ENCODE results near the gene ZRANB1. TPM values are rescaled to one million over a fixed set of nuclear protein-coding genes. Genes with fewer than 3 reads are reported as not detected.

The ZRANB1 gene
- total and polyA plus RNA-seq, 10 of the 15 experiments (the other 5 are each of a cell fraction or from before 2014, with no cell fraction given): 1.7 to 11.8 (median 6.2) TPM

DNA sequence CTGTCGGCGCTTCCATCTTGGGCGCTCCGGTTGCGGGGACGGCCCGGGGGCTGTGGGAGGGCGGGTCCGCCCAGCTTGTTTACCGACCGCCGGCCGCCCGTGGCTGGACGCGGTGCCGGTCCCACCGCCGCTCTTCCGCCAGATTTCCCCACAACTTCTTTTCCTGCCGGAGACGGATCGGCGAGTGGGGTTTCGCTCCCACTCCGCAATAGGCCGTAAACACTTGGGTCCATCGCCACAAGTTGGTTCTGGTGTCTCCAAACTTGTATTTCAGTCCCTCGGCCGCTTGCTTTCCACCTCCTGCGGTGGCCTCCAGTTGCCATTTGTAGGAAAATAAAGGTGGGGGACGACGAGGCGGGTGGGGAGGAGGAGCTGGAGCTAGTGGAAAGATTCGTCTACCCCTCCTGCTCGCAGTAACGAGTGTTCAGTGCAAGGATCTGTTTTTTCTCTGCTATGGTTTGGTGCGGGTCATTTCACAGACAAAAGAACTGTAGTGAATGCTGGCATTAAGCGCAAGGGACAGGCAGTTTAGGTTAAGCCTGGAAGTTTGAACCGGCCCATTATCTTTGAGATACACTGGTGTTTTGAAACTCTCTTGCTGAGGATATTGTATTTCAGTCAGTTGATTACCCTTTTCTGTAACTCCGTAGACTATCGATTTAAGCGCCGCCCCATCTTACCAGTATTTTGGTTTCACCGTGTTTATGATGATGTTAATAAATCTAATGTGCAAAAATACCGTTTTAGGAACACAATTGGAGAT lies 24.3 kb upstream of the ZRANB1 start:
- peaks cover 50% of the 10 kb centered on the region for H3K79me2 ChIP-seq (ENCODE audit: control insufficient read depth, insufficient read depth, low read length)
- no peaks in the 10 kb centered on the region for H3K36me3 ChIP-seq (ENCODE audit: control insufficient read depth in 2 of 2, insufficient read depth in 2 of 2, low read length in 1 of 2)
- H3K4me2 ChIP-seq (ENCODE audit: control insufficient read depth, insufficient read depth): peak overlapping the region; percentile 91
- RAD21 ChIA-PET (ENCODE audit: unreplicated experiment): interaction anchor here (1.6 kb wide), 1 partner anchor 176 kb away, joined by 4 read pairs; no protein-coding TSS in a partner anchor
- H2AFZ ChIP-seq (ENCODE audit: control insufficient read depth, low read depth, low read length): peak overlapping the region; percentile 63
- H3K27me3 ChIP-seq (replicated peaks in 1 of 2; ENCODE audit: control insufficient read depth in 2 of 2, insufficient read depth in 2 of 2, low read length in 1 of 2): no peaks in the 10 kb centered on the region
- BruUV-seq (replicated peaks): TSS peak; percentile 69
- H3K4me3 ChIP-seq: peak overlapping the region; percentile 100
- SMC1A ChIA-PET (ENCODE audit: uncharacterized antibody, unreplicated experiment): no interaction called here
- WGBS (ENCODE audit: insufficient coverage, insufficient replicate concordance, low lambda C conversion rate, missing lambda C conversion rate): 4% methylated on average over 45 of the region's 46 CpGs
- POLR2A ChIA-PET: interaction anchor here (0.6 to 1.3 kb wide), 2 partner anchors 54 to 139 kb away, joined by 3 to 7 read pairs; no protein-coding TSS in a partner anchor
- peak overlapping the region; percentile 94 for H3K9ac ChIP-seq (ENCODE audit: control insufficient read depth, insufficient read depth, low read length)
- in situ Hi-C loops (cut with MboI) (no loop called here), intact Hi-C loops (cut with micrococcal nuclease; ENCODE audit: unreplicated experiment) (loop anchor here (2.0 to 5.0 kb wide), 2 partner anchors 45 to 169 kb away; no protein-coding TSS in a partner anchor)
- H3K9me3 ChIP-seq (replicated peaks; ENCODE audit: control insufficient read depth, insufficient read depth, low read length): no peaks in the 10 kb centered on the region; the same call in 2 of the 3 replicates
- DNase-seq (ENCODE audit: low read depth, low spot score): no peak
- 0 out of 2 replicates have a peak, but pooled peaks cover 2% of the 10 kb centered on the region for H4K20me1 ChIP-seq (ENCODE audit: control insufficient read depth, insufficient read depth)
- TF ChIP-seq ZSCAN29 (IDR thresholded peaks at IDR 0.05) (no peak), YY1 (IDR thresholded peaks at IDR 0.05; ENCODE audit: low read depth, low read length) (0 out of 2 replicates have a peak, but pooled peaks have one; percentile 32), NBN (IDR thresholded peaks at IDR 0.05) (peak; percentile 30; the same call in 1 of the 2 replicates), EGR1 (IDR thresholded peaks at IDR 0.05; ENCODE audit: borderline replicate concordance in 1 of 2, low read depth in 2 of 2, low read length in 2 of 2) (peak in 1 of 2 experiments; percentile 16; a peak in 1 of 3 replicates), POLR2A (IDR thresholded peaks at IDR 0.05; ENCODE audit: low read depth, low read length) (peak; percentile 58; the same call in 1 of the 2 replicates), RB1 (IDR thresholded peaks at IDR 0.05; ENCODE audit: borderline replicate concordance) (0 out of 2 replicates have a peak, but pooled peaks have one; percentile 27), TCF12 (IDR thresholded peaks at IDR 0.05; ENCODE audit: low read depth, low read length) (no peak)
- FAIRE-seq: peak; percentile 59
- H3K27ac ChIP-seq (ENCODE audit: control insufficient read depth, insufficient read depth): peak overlapping the region; percentile 81
- H3K4me1 ChIP-seq (ENCODE audit: control insufficient read depth, insufficient read depth, low read length): no peaks in the 10 kb centered on the region; the same call in 1 of the 2 replicates
- peak; percentile 15 for ATAC-seq
- CTCF ChIA-PET: no interaction called here
